ENCODE results near the gene FRAT2. TPM values are rescaled to one million over a fixed set of nuclear protein-coding genes. Genes with fewer than 3 reads are reported as not detected.

The FRAT2 gene
- total RNA-seq, 1 experiment from 2014 or later: 16.6 TPM

- ChIA-PET POLR2A (interaction anchor here (1.0 kb wide), 2 partner anchors 9 to 27 kb away, joined by 3 to 4 read pairs; partner anchors contain the start of gene ARHGAP19), CTCF (interaction anchor here (0.7 kb wide), 1 partner anchor 943 kb away, joined by 3 read pairs; no protein-coding TSS in a partner anchor)
- Mint-ChIP-seq H3K27ac (ENCODE audit: unreplicated experiment) (peak within 1 kb of the TSS; percentile 99), H3K4me1 (ENCODE audit: low read depth, unreplicated experiment) (peaks cover 7% of the 10 kb centered on the region), H3K36me3 (ENCODE audit: insufficient read depth, unreplicated experiment) (peaks cover 11% of the 10 kb centered on the region), H3K9me3 (ENCODE audit: unreplicated experiment) (no peaks in the 10 kb centered on the region), H3K27me3 (ENCODE audit: insufficient read depth, unreplicated experiment) (peaks cover 3% of the 10 kb centered on the region), H3K4me3 (ENCODE audit: unreplicated experiment) (peak within 1 kb of the TSS; percentile 86)
- peaks cover 4% of the 10 kb centered on the region for H3K4me1 ChIP-seq
- intact Hi-C loops (cut with micrococcal nuclease; ENCODE audit: unreplicated experiment): loop anchor here (1.0 to 2.0 kb wide), 2 partner anchors 16 to 27 kb away; partner anchors contain the start of genes ARHGAP19 and FRAT2
- no peaks in the 10 kb centered on the region for H3K9me3 ChIP-seq
- DNase-seq: peak; percentile 89 to 92
- no peaks in the 10 kb centered on the region for H3K36me3 ChIP-seq (ENCODE audit: control insufficient read depth, insufficient read depth, low read length)
- BruUV-seq (replicated peaks): no TSS peak
- peak within 1 kb of the TSS; percentile 94 for H3K4me3 ChIP-seq (ENCODE audit: low read depth, low read length)
- TF ChIP-seq CTCF (IDR thresholded peaks at IDR 0.05; ENCODE audit: insufficient read depth in 1 of 2, low read depth in 1 of 2, low read length in 1 of 2, severe bottlenecking in 1 of 2, unreplicated experiment in 1 of 2): no peak
- no peaks in the 10 kb centered on the region for H3K27me3 ChIP-seq (replicated peaks; ENCODE audit: control insufficient read depth, insufficient read depth, low read length)
Observed at GRCh38 chr10:97318772-97319651, 15.5 kb downstream of the FRAT2 start, which contains the start of gene FRAT1. FRAT1 (plus strand) TSS chr10:97319271; CDS start chr10:97319454, 183 bp downstream.

DNA sequence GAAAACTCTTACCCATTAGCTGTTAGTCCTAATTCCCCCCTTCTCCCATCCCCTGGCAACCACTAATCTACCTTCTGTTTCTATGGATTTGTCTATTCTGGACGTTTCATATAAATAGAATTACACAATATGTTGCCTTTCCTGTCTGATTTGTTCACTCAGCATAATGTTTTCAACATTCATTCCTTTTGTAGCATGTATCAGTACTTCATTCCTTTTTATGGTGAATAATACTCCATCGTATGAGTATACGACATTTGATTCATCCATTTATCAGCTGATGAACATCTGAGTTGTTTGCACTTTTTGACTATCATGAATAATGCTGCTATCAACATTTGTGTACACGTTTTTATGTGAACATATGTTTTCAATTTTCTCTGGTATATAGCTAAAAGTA lies 19.9 kb downstream of the FRAT2 start:
- Mint-ChIP-seq H3K36me3 (ENCODE audit: insufficient read depth, unreplicated experiment) (peaks cover 6% of the 10 kb centered on the region), H3K4me3 (ENCODE audit: unreplicated experiment) (no peak overlapping the region), H3K4me1 (ENCODE audit: low read depth, unreplicated experiment) (peaks cover 7% of the 10 kb centered on the region), H3K9me3 (ENCODE audit: unreplicated experiment) (no peaks in the 10 kb centered on the region), H3K27me3 (ENCODE audit: insufficient read depth, unreplicated experiment) (no peaks in the 10 kb centered on the region), H3K27ac (ENCODE audit: unreplicated experiment) (no peak overlapping the region)
- Histone ChIP-seq H3K4me3 (ENCODE audit: low read depth, low read length) (no peak overlapping the region), H3K27me3 (replicated peaks; ENCODE audit: control insufficient read depth, insufficient read depth, low read length) (no peaks in the 10 kb centered on the region), H3K36me3 (ENCODE audit: control insufficient read depth, insufficient read depth, low read length) (no peaks in the 10 kb centered on the region), H3K4me1 (no peaks in the 10 kb centered on the region; the same call in 1 of the 2 replicates), H3K9me3 (no peaks in the 10 kb centered on the region)
- ChIA-PET CTCF (no interaction called here), POLR2A (no interaction called here)
- BruUV-seq (replicated peaks): no TSS peak
- no peak for DNase-seq
- TF ChIP-seq CTCF (IDR thresholded peaks at IDR 0.05; ENCODE audit: insufficient read depth in 1 of 2, low read depth in 1 of 2, low read length in 1 of 2, severe bottlenecking in 1 of 2, unreplicated experiment in 1 of 2): no peak
- intact Hi-C loops (cut with micrococcal nuclease; ENCODE audit: unreplicated experiment): no loop called here

DNA sequence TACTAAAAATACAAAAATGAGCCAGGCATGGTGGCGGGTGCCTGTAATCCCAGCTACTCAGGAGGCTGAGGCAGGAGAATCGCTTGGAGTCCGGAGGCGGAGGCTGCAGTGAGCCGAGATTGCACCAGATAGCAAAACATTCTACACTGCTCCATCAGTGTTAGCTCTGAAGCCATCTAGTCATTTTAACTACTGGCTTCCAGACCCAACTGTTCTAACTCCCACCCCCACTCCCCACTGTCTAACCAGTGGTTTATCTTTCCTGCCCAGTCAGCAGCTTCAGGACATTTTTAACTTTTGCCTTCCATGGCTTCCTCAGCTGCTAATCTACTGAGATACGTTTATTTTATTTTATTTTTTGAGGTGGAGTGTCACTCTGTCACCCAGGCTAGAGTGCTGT lies 21.6 kb downstream of the FRAT2 start:
- Mint-ChIP-seq H3K36me3 (ENCODE audit: insufficient read depth, unreplicated experiment) (no peaks in the 10 kb centered on the region), H3K4me1 (ENCODE audit: low read depth, unreplicated experiment) (no peaks in the 10 kb centered on the region), H3K27me3 (ENCODE audit: insufficient read depth, unreplicated experiment) (no peaks in the 10 kb centered on the region), H3K4me3 (ENCODE audit: unreplicated experiment) (no peak overlapping the region), H3K27ac (ENCODE audit: unreplicated experiment) (no peak overlapping the region), H3K9me3 (ENCODE audit: unreplicated experiment) (no peaks in the 10 kb centered on the region)
- no TSS peak for BruUV-seq (replicated peaks)
- H3K4me1 ChIP-seq: no peaks in the 10 kb centered on the region
- no peak overlapping the region for H3K4me3 ChIP-seq (ENCODE audit: low read depth, low read length)
- no peaks in the 10 kb centered on the region for H3K9me3 ChIP-seq
- no peak for TF ChIP-seq CTCF (IDR thresholded peaks at IDR 0.05; ENCODE audit: insufficient read depth in 1 of 2, low read depth in 1 of 2, low read length in 1 of 2, severe bottlenecking in 1 of 2, unreplicated experiment in 1 of 2)
- H3K36me3 ChIP-seq (ENCODE audit: control insufficient read depth, insufficient read depth, low read length): no peaks in the 10 kb centered on the region
- H3K27me3 ChIP-seq (replicated peaks; ENCODE audit: control insufficient read depth, insufficient read depth, low read length): no peaks in the 10 kb centered on the region
- CTCF ChIA-PET: interaction anchor here (0.6 kb wide), 1 partner anchor 564 kb away, joined by 4 read pairs; no protein-coding TSS in a partner anchor
- POLR2A ChIA-PET: no interaction called here
- intact Hi-C loops (cut with micrococcal nuclease; ENCODE audit: unreplicated experiment): no loop called here
- no peak for DNase-seq

All from Caco-2 (cell line).